K562 (cell line): ENCODE data around the gene CSTPP1. TPM values are rescaled to one million over a fixed set of nuclear protein-coding genes. Genes with fewer than 3 reads are reported as not detected.

Source experiments
- E2F6 ChIP-seq, 2 experiments: IDR thresholded peaks; 2 replicates each; pipeline ENCODE4 v1.6.1; 2011; ENCODE audit warnings: borderline replicate concordance in 1 of 2, control low read depth in 1 of 2, low read depth in 1 of 2, low read length in 1 of 2, mild to moderate bottlenecking in 1 of 2, mixed read lengths in 1 of 2, moderate library complexity in 1 of 2; ENCODE audit not compliant: insufficient read depth in 1 of 2, insufficient read length in 1 of 2, poor library complexity in 1 of 2, severe bottlenecking in 1 of 2; ENCODE audit errors: extremely low read depth in 1 of 2
- GABPB1 ChIP-seq: sonication (generic); formaldehyde crosslinking; IDR thresholded peaks from 2 replicates; pipeline ENCODE4 v1.8.0; 2022; ENCODE audit warnings: mild to moderate bottlenecking, missing genetic modification reagents
- HDGF ChIP-seq: fragments of 450-650 bp; IDR thresholded peaks from 2 replicates; pipeline ENCODE4 v1.6.1; 2016
- MTF1 ChIP-seq: fragments of 250-450 bp; sonication (Bioruptor Pico); IDR thresholded peaks from 2 replicates; pipeline ENCODE4 v1.9.0; 2021; ENCODE audit warnings: moderate library complexity, mild to moderate bottlenecking, inconsistent platforms, borderline replicate concordance
- NEUROD1 ChIP-seq: fragments of 150-350 bp; IDR thresholded peaks from 2 replicates; pipeline ENCODE4 v1.6.1; 2014; ENCODE audit warnings: borderline replicate concordance, low read length, low read depth; ENCODE audit not compliant: partially characterized antibody
- NFRKB ChIP-seq: fragments of 450-650 bp; IDR thresholded peaks from 2 replicates; pipeline ENCODE4 v1.6.1; 2016; ENCODE audit warnings: low read depth
- NFXL1 ChIP-seq: fragments of 450-650 bp; formaldehyde crosslinking; IDR thresholded peaks from 2 replicates; pipeline ENCODE4 v1.4.0; 2021; ENCODE audit warnings: mild to moderate bottlenecking
- PHF8 ChIP-seq: fragments of 200-600 bp; sonication (generic); IDR thresholded peaks from 2 replicates; pipeline ENCODE4 v1.6.1; 2012; ENCODE audit warnings: mixed run types, mild to moderate bottlenecking, inconsistent platforms, low read length, moderate library complexity, borderline replicate concordance
- RBFOX2 ChIP-seq: fragments of 200-400 bp; formaldehyde crosslinking; IDR thresholded peaks from 2 replicates; pipeline ENCODE4 v1.6.1; 2017; ENCODE audit warnings: low read depth, mild to moderate bottlenecking, low read length, moderate library complexity
- RNF2 ChIP-seq: sonication (generic); IDR thresholded peaks from 2 replicates; pipeline ENCODE4 v1.6.1; 2016
- SMAD2 ChIP-seq: fragments of 150-350 bp; IDR thresholded peaks from 2 replicates; pipeline ENCODE4 v1.6.1; 2014; ENCODE audit warnings: low read depth, mild to moderate bottlenecking, low read length
- TAL1 ChIP-seq: fragments of 450-650 bp; IDR thresholded peaks from 2 replicates; pipeline ENCODE4 v1.6.1; 2016; ENCODE audit warnings: mild to moderate bottlenecking
- U2AF2 ChIP-seq: fragments of 200-400 bp; formaldehyde crosslinking; optimal IDR thresholded peaks from 2 replicates; pipeline ENCODE3; 2017; ENCODE audit warnings: low read depth, mild to moderate bottlenecking, low read length
- YBX1 ChIP-seq: fragments of 450-650 bp; IDR thresholded peaks from 2 replicates; pipeline ENCODE4 v1.7.1; 2016; ENCODE audit warnings: mild to moderate bottlenecking
- ZC3H11A ChIP-seq: IDR thresholded peaks from 2 replicates; pipeline ENCODE4 v1.6.1; 2012; ENCODE audit warnings: low read depth, low read length, improper control_type of control experiment
- ZKSCAN8 ChIP-seq: fragments of 200-800 bp; sonication (Bioruptor generic); IDR thresholded peaks from 2 replicates; pipeline ENCODE4 v1.6.1; 2016; ENCODE audit warnings: missing genetic modification characterization, missing compliant biosample characterization
- polyA plus RNA-seq, 8 experiments: library from polyadenylated mRNA; depleted of rRNA in 4 of 8; stranded (reverse) in 5 of 8; unstranded in 3 of 8; fragments of >200 nt; fragmentation: Nextera tagmentation in 2 of 8; fragmentation: Illumina TruSeq in 1 of 8; extraction: Ambion mirVana in 2 of 8; extraction: Trizol in 1 of 8; gene quantifications; 2 replicates each; pipeline versions ENCODE4 v1.2.1 to v1.2.3, GENCODE V29; 2011 to 2014; ENCODE audit warnings: inconsistent platforms in 1 of 8, missing spikeins in 1 of 8
- total RNA-seq, 7 experiments: library from RNA; depleted of rRNA in 6 of 7; stranded (reverse); fragments of >200 nt in 6 of 7; fragmentation: Illumina TruSeq in 2 of 7; extraction: Trizol in 2 of 7; gene quantifications; 2 replicates each; pipeline versions ENCODE4 v1.2.1 to v1.2.3, GENCODE V29; 2011 to 2021; ENCODE audit warnings: low replicate concordance in 1 of 7
- TF ChIP-seq, protein P1 (sequence below), 2 experiments: fragments of 450-650 bp in 1 of 2; sonication (generic) in 1 of 2; formaldehyde crosslinking; conservative IDR thresholded peaks; 2 replicates each; pipeline versions ENCODE4 v1.4.0 to v1.8.1; 2020 to 2022; ENCODE audit warnings: mild to moderate bottlenecking in 1 of 2, missing genetic modification reagents in 1 of 2
- TF ChIP-seq, protein P2 (sequence below): fragments of 450-650 bp; IDR thresholded peaks from 2 replicates; pipeline ENCODE4 v1.7.1; 2018; ENCODE audit warnings: mild to moderate bottlenecking, low read depth; ENCODE audit not compliant: partially characterized antibody
- TF ChIP-seq, protein P3 (sequence below): sonication (generic); formaldehyde crosslinking; IDR thresholded peaks from 2 replicates; pipeline ENCODE4 v1.8.1; 2023; ENCODE audit warnings: mild to moderate bottlenecking, missing genetic modification reagents, moderate library complexity
- TF ChIP-seq, protein P4 (sequence below): fragments of 250-450 bp; sonication (Bioruptor Pico); IDR thresholded peaks from 2 replicates; pipeline ENCODE4 v1.9.0; 2021; ENCODE audit warnings: mild to moderate bottlenecking

Gene CSTPP1
- total and polyA plus RNA-seq, 9 of the 15 experiments (the other 6 are each of a cell fraction or from before 2014, with no cell fraction given), result 6.5 to 17.8 (median 9.2) TPM

DNA sequence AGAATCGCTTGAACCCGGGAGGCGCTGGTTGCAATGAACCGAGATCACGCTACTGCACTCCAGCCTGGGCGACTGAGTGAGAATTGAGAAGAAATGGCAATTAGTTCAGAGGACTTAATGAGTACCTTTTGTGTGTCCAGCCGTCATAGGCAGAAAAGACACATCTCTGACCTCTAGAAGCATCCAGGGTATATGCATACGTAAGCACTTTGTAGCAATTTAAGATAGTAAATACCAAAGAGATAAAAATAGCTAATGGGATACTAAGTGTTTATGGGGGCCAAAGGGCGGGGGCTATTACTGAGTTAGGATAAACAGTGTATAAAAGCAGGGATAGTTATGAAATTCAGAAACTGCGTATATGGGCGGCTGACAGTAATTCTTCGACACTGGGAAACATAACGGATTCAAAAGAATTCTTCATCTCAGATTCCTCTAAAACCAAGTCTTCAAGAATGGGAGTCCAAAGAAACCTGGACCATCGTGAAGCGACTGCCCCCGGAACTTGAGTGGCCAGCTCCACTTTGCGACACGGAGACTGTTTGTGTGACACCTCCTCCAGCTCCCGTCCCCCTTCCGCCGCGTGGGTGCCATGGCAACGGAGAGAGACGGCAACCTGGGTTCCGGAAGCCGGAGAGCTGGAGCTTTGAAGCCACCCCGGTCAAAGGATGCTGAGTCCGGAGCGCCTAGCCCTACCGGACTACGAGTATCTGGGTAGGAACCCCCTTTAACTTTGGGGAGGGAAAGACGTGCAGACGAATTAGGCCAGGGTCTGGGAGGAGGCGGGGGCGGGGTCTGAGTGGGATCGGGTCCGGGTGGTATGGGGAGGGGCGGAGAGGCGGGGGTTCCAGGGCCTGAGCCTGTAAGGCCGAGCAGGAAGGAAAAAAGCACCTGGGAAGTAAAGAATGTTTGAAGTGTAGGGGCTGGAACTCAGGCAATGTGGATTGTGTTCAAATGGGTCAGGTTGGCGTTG lies at the start of gene CSTPP1 (continued):
- TF ChIP-seq, protein P1, sequence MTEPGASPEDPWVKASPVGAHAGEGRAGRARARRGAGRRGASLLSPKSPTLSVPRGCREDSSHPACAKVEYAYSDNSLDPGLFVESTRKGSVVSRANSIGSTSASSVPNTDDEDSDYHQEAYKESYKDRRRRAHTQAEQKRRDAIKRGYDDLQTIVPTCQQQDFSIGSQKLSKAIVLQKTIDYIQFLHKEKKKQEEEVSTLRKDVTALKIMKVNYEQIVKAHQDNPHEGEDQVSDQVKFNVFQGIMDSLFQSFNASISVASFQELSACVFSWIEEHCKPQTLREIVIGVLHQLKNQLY (CRISPR knock-in tag; conservative IDR thresholded peaks at IDR 0.05), result no peak
- no peak for TF ChIP-seq MTF1 (CRISPR knock-in tag)
- peak; percentile 98 for TF ChIP-seq GABPB1 (CRISPR knock-in tag)
- TF ChIP-seq TAL1, result no peak
- no peak for TF ChIP-seq NFXL1
- TF ChIP-seq, protein P2, sequence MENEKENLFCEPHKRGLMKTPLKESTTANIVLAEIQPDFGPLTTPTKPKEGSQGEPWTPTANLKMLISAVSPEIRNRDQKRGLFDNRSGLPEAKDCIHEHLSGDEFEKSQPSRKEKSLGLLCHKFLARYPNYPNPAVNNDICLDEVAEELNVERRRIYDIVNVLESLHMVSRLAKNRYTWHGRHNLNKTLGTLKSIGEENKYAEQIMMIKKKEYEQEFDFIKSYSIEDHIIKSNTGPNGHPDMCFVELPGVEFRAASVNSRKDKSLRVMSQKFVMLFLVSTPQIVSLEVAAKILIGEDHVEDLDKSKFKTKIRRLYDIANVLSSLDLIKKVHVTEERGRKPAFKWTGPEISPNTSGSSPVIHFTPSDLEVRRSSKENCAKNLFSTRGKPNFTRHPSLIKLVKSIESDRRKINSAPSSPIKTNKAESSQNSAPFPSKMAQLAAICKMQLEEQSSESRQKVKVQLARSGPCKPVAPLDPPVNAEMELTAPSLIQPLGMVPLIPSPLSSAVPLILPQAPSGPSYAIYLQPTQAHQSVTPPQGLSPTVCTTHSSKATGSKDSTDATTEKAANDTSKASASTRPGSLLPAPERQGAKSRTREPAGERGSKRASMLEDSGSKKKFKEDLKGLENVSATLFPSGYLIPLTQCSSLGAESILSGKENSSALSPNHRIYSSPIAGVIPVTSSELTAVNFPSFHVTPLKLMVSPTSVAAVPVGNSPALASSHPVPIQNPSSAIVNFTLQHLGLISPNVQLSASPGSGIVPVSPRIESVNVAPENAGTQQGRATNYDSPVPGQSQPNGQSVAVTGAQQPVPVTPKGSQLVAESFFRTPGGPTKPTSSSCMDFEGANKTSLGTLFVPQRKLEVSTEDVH, result peak; percentile 37
- peak; percentile 65; the same call in 1 of the 2 replicates for TF ChIP-seq PHF8
- TF ChIP-seq, protein P3, sequence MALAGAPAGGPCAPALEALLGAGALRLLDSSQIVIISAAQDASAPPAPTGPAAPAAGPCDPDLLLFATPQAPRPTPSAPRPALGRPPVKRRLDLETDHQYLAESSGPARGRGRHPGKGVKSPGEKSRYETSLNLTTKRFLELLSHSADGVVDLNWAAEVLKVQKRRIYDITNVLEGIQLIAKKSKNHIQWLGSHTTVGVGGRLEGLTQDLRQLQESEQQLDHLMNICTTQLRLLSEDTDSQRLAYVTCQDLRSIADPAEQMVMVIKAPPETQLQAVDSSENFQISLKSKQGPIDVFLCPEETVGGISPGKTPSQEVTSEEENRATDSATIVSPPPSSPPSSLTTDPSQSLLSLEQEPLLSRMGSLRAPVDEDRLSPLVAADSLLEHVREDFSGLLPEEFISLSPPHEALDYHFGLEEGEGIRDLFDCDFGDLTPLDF (CRISPR knock-in tag), result 0 out of 2 replicates have a peak, but pooled peaks have one; percentile 36
- peak; percentile 66 for TF ChIP-seq RBFOX2
- no peak for TF ChIP-seq SMAD2
- no peak for TF ChIP-seq HDGF
- no peak for TF ChIP-seq YBX1
- TF ChIP-seq U2AF2, result no peak
- TF ChIP-seq E2F6 (IDR thresholded peaks at IDR 0.05; ENCODE audit: borderline replicate concordance in 1 of 2, extremely low read depth in 1 of 2, insufficient read depth in 1 of 2, insufficient read length in 1 of 2, low read depth in 1 of 2, low read length in 1 of 2, poor library complexity in 1 of 2, severe bottlenecking in 1 of 2), result no peak
- no peak for TF ChIP-seq NFRKB
- TF ChIP-seq ZC3H11A, result peak; percentile 81; the same call in 1 of the 2 replicates
- TF ChIP-seq, protein P4, sequence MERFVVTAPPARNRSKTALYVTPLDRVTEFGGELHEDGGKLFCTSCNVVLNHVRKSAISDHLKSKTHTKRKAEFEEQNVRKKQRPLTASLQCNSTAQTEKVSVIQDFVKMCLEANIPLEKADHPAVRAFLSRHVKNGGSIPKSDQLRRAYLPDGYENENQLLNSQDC (CRISPR knock-in tag), result no peak
- TF ChIP-seq ZKSCAN8 (CRISPR knock-in tag), result no peak
- TF ChIP-seq NEUROD1, result peak; percentile 79
- TF ChIP-seq RNF2, result no peak
